Activated naive CD4-positive, alpha-beta T cell treated with Interleukin-2 at 50 U/mL for 16 hours (primary cell): Measurements from ENCODE around the gene NTF4.

Experiments
- DNase-seq: peaks from one replicate; pipeline ENCODE4 v3.0.0-alpha.2; 2020

Gene NTF4

DNA sequence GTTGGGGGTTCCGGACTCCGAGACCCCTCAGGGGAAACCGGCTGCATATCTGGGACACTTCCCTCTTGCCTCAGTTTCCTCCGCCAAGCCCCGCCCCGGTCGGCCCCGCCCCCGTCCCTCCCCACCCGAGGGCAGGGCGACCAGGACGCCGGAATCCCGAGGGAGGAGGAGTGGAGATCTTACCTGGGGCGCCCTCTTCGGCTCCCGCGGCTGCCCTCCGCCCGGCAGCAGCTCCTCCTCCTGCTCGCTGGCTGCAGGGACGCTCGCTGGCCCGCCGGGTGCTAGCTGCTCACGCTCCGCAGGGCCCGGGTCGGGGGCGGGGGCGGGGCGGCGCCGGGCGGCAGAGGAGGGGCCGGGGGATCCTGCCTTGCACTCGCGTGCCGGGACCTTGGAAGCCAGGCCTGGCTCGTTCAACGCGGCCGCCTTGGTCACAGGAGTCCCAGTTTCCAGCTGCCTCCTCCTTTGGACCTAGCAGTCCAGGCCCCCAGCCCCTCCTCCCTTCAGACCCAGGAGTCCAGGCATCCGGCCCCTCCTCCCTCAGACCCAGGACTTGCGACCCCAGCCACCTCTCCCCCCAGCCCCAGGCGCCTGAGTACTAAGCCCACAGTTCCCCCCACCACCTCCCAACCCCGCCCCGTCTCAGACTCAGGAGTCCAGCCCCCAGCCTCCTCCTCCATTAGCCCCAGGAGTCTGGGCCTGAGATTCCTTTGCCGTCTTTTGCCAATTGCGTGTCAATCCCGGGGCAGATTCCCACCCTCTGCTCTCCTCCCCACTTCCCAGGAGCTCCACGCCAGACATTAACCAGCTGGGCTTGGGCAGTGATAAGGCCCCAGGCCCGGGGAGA is at the start of gene NTF4:
Gene NTF4 (minus strand): TSS at position 51 of the 844 bp plus-strand sequence. CDS start 2,821 bp downstream, outside the sequence.
- no peak for DNase-seq

DNA sequence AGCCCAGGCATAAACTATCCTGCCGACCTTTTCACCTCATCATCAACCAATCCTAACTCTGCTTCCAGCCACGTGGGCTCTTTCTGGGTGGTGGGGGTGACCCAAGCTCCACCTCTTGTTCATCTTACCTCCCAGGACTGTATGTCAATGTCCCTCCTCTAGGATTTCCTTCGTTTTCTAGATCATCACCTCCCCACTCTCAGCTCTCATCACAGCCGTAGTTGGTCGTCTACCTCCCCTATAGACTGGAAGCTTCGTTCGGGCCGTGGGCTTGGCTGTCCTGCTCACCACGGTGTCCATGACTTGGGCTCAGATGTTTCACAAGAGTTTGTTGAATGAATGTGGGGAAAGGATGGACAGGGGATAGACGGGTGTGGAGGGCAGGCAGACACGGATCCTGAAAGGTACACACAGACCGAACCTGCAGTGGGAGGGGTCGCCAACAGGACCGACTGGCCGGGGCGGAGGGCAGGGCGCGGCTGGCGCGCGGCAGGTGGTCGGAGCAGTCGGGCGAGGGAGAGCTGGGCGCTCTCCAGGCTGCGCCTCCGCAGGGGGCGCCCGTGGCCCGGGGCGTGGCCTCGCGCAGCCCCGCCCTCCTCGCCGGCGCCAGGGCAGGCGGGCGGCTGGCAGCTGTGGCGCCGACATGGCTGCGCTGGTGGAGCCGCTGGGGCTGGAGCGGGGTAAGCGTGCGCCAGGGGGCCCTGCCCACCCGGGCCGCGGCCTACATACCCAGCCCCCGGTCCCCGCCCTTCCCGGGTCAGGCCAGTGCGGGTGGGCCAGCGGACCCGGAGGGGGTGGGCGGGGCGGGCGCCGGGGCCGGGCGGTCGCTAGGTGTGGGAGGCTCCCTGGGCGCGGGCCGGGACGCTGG is 49.4 kb upstream of the NTF4 start, which contains the start of gene LIN7B:
Gene LIN7B (plus strand): TSS at position 609 of the 868 bp plus-strand sequence. CDS start 35 bp downstream, at position 644.
- DNase-seq: peak; percentile 77

DNA sequence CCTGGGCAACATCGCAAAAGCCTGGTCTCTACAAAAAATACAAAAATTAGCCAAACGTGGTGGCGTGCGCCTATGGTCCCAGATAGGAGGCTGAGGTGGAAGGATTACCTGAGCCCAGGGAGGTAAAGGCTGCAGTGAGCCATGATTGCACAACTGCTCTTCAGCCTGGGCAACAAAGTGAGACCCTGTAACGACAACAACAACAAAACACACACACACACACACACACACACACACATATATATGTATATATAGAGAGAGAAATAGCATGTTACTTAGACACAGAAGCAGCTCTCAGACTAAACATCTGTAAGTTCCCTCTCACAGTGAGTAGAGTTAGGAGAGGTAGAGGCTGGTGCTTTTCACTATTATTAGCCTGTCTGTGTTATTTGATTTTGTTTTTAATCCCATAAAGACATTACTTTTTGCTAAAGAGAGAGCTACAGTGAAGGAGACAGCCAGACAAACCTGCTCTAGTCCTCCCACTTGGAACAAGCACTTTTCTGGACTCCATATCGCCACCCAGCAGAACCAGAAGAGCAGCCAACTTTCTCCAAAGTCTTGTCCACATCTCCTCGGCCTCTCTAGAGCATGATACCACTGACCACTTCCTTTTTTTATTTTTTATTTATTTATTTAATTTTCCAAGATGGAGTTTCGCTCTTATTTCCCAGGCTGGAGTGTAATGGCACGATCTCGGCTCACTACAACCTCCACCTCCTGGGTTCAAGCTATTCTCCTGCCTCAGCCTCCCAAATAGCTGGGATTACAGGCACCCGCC is 46.8 kb upstream of the NTF4 start:
- DNase-seq: no peak

GRCh38 chr19:49110567-49110966 is 45.9 kb upstream of the NTF4 start:
- no peak for DNase-seq

GRCh38 chr19:49109569-49110233 is 45.1 kb upstream of the NTF4 start:
- DNase-seq: no peak

DNA sequence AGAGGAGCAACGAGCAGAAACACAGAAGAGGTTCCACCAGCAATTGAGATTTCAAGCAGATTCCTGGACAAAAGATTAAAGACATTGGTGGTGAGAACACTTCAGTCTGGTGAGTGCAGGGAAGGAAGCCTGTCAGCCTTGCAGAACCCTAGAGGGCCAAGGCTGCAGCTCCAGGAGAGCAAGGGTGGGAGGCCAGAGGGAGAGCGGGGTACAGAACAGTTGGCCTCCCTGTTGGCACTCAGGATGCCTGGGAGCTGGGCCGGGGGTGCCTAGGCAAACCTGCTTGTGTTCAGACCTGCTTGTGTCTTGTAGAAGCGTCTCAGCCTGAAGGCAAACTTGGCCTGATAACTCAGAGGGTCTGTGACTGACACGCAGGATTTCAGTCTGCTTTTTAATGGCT is 44.4 kb upstream of the NTF4 start:
- no peak for DNase-seq

GRCh38 chr19:49107625-49108459 is 43.2 kb upstream of the NTF4 start:
- DNase-seq: no peak

DNA sequence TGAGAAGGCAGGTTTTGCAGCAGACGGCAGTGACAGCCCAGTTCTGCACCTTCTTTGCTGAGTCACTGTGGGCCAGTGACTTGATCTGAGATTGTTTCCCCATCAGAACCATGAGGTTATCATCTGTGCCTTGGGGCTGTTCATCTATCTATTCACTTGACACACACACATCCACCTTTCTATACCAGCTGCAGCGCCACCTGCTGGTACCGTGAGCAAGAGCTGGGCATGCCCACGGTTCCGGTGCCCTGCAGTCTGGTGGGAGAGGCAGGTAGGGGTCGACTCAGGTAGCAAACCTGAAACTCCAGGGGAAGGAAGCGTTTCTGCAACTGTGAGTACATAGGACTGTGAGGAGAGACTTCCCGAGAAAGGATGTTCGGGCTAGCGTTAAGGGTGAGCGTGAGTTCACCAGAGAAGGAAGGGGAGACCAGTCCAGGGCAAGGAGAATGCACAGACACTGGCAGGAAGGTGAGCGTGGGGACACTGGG is 42.1 kb upstream of the NTF4 start:
- peak; percentile 67 for DNase-seq

DNA sequence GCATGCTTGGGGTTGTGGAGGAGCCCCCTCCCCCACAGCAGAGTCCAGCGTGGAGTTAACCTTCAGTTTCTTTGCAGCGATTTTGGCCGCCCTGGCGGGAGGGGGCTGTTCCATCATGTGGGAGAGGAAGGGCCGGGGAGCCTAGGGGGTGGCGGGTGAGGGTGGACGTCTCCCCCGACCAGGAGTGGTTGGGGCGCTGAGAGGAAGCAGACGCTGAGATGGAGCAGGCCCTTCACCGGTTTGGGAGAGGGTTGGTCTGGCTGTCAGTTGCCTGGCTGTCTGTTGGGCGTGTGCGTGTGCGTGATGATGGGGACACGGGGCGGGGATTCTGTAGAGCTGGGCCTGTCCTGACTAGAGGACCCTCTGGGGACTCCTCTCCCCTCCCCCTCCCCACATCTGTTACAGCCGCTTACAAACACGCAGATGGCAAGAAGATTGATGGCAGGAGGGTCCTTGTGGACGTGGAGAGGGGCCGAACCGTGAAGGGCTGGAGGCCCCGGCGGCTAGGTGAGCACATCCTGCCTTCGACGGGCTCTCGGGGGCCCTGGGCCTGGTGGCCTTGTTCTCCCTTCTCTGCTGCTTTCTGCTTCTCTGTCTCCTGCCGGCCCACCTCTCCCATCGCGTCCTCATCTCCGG is 39.7 kb upstream of the NTF4 start:
- DNase-seq: no peak

DNA sequence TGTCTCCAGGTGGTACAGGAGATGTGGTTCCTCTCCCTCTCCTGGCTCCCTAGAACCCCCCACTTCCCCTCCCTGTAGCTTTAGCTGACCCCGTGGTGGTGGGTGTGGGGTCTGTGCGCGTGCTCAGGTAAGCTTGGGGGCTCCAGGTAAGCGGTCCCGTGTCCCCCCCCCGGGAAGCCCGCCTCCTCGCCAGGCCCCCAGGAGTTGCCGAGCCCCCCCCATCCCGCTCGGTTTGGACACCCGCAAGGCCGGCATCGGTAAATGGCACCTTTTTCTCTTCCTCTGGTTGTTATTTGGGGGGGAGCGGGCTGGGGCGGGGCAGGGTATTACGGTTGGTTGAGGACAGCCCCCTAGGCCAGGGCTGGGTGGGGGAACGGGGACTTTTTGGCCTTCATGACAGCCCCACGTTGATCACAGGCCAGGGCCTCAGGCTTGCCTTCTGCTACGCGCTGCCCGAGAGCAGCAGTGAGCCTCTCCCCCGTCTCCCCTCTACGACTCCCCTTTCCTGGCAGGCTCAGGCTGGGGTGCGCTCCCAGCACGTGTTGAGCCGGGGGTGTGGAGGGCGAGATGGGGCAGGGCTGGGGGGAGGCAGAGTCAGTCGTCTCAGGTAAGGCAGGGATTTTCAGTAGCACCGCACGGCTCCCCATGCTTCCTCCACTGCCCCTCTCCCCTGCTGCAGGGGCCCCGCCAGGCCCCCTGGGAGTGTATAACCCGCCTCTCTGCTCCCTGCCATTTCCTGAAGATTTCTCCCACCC is 38.9 kb upstream of the NTF4 start:
- DNase-seq: no peak

GRCh38 chr19:49102303-49102702 is 37.7 kb upstream of the NTF4 start:
- no peak for DNase-seq

GRCh38 chr19:49101160-49101559 is 36.5 kb upstream of the NTF4 start:
- DNase-seq: no peak

GRCh38 chr19:49098795-49099194 is 34.2 kb upstream of the NTF4 start:
- DNase-seq: no peak

GRCh38 chr19:49097453-49098288 is 33.1 kb upstream of the NTF4 start:
- peak; percentile 76 for DNase-seq

- no peak for DNase-seq
Measured at GRCh38 chr19:49094505-49095482, 30.2 kb upstream of the NTF4 start.

DNA sequence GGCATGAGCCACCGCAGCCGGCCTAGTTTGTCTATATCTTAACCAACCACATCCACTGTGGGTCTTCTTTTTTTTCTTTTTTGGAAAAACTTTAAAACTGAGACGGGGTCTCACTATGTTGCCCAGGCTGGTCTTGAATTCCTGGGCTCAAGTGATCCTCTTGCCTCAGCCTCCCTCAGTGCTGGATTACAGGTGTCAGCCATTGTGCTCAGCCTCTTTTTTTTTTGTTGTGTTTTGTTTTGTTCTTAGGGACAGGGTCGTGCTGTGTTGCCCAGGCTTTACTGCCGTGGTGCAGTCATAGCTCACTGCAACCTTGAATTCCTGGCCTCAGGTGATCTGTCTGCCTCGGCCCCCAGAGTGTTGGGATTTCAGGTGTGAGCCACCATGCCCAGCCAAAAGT is 28.1 kb upstream of the NTF4 start:
- no peak for DNase-seq

- DNase-seq: no peak
Measured at GRCh38 chr19:49091391-49092038, 26.9 kb upstream of the NTF4 start.
